NOMO-1 (cell line): Measurements from ENCODE around the gene HLCS.

Source experiments
- DNase-seq, 2 experiments: peaks; one replicate each; lab custom pipeline; 2025; ENCODE audit not compliant: unreplicated experiment in 2 of 2; lab: John Stamatoyannopoulos, UW

The HLCS gene

GRCh38 chr21:36788120-36788638 is 178.3 kb downstream of the HLCS start:
- DNase-seq, result peak; percentile 1 to 11

- no peak for DNase-seq
Observed at GRCh38 chr21:36786186-36786585, 180.3 kb downstream of the HLCS start.

- DNase-seq, result no peak
Observed at GRCh38 chr21:36785615-36786014, 180.9 kb downstream of the HLCS start.

- DNase-seq, result no peak
Observed at GRCh38 chr21:36784947-36785346, 181.5 kb downstream of the HLCS start.

GRCh38 chr21:36783612-36784374 is 182.7 kb downstream of the HLCS start:
- no peak for DNase-seq

- DNase-seq, result no peak
Observed at GRCh38 chr21:36780861-36781260, 185.6 kb downstream of the HLCS start.

GRCh38 chr21:36776981-36777617 is 189.4 kb downstream of the HLCS start:
- DNase-seq, result no peak

GRCh38 chr21:36773995-36774394 is 192.5 kb downstream of the HLCS start:
- DNase-seq, result no peak

- no peak for DNase-seq
Observed at GRCh38 chr21:36773117-36773516, 193.4 kb downstream of the HLCS start.

- no peak for DNase-seq
Observed at GRCh38 chr21:36769051-36769839, 197.2 kb downstream of the HLCS start.

- no peak for DNase-seq
Observed at GRCh38 chr21:36768496-36768895, 198.0 kb downstream of the HLCS start.

GRCh38 chr21:36767096-36767495 is 199.4 kb downstream of the HLCS start:
- no peak for DNase-seq

GRCh38 chr21:36766511-36766910 is 200.0 kb downstream of the HLCS start:
- no peak for DNase-seq

GRCh38 chr21:36765229-36765628 is 201.2 kb downstream of the HLCS start:
- no peak for DNase-seq

- no peak for DNase-seq
Observed at GRCh38 chr21:36763305-36763704, 203.2 kb downstream of the HLCS start.

GRCh38 chr21:36762642-36763041 is 203.8 kb downstream of the HLCS start:
- no peak for DNase-seq

GRCh38 chr21:36761685-36762084 is 204.8 kb downstream of the HLCS start:
- DNase-seq, result no peak

GRCh38 chr21:36759348-36760083 is 207.0 kb downstream of the HLCS start:
- DNase-seq, result no peak

- DNase-seq, result no peak
Observed at GRCh38 chr21:36757196-36757595, 209.3 kb downstream of the HLCS start.

GRCh38 chr21:36756527-36756926 is 209.9 kb downstream of the HLCS start:
- DNase-seq, result no peak
